ENCODE measurements around the gene ARFGAP2. TPM values are rescaled to one million over a fixed set of nuclear protein-coding genes. Genes with fewer than 3 reads are reported as not detected.

Gene ARFGAP2
- total and polyA plus RNA-seq, 2 of the 8 experiments (the other 6 are each of a cell fraction or from before 2014, with no cell fraction given), result 50.2 to 64.0 TPM

DNA sequence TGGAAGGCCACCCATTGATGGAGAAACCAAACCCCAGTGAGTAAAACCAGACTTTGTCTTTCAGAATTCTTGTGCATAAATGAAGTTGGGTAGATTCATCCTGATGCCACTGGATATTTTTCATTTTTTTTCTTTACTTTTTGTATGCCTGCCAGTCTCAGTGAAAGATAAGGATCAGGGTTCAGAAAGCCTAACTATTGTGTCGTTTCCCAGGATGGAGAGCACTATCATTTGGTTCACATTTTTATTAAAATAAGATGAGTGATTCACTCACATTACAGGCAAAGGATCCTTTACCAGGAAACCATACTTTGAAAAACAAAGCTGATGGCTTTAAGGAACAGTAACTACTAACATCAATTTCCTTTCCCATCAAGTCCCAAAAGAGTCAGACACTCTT is 52.0 kb downstream of the ARFGAP2 start:
- no peak overlapping the region for H2BK5ac ChIP-seq (ENCODE audit: low read depth, low read length)
- ChIA-PET CTCF (ENCODE audit: partially characterized antibody) (no interaction called here), POLR2A (ENCODE audit: partially characterized antibody) (interaction anchor here (0.6 kb wide), 1 partner anchor 581 kb away, joined by 3 read pairs; no protein-coding TSS in a partner anchor)

More for the DNA sequence above, 52.0 kb downstream of the ARFGAP2 start:
- H3K9ac ChIP-seq (replicated peaks in 1 of 4; ENCODE audit: extremely low read depth in 1 of 4, low read depth in 3 of 4, low read length in 3 of 4), result no peak overlapping the region
- H2BK12ac ChIP-seq (ENCODE audit: low read depth, low read length), result no peak overlapping the region
- H2BK120ac ChIP-seq (replicated peaks; ENCODE audit: low read depth, low read length), result no peak overlapping the region
- no peak overlapping the region for H3K4ac ChIP-seq (replicated peaks; ENCODE audit: insufficient read length, low read depth, low read length)
- no peak overlapping the region for H4K91ac ChIP-seq (replicated peaks; ENCODE audit: insufficient read length, low read length)
- no peaks in the 10 kb centered on the region for H3K36me3 ChIP-seq (ENCODE audit: control insufficient read depth in 2 of 4, insufficient read depth in 4 of 4, low read length in 3 of 4)
- H2AK5ac ChIP-seq (ENCODE audit: low read depth, low read length), result no peak overlapping the region
- FAIRE-seq (no peak), DNase-seq (ENCODE audit: low read depth in 1 of 2, low spot score in 2 of 2) (no peak)
- H3K23ac ChIP-seq (ENCODE audit: insufficient read length), result no peak overlapping the region
- no peak overlapping the region for H3K14ac ChIP-seq (ENCODE audit: insufficient read length)
- H3K27ac ChIP-seq (ENCODE audit: low read depth, low read length), result no peak overlapping the region
- no peak overlapping the region for H4K5ac ChIP-seq (ENCODE audit: insufficient read length, low read depth, low read length)
- no peaks in the 10 kb centered on the region for H3K79me2 ChIP-seq (ENCODE audit: control insufficient read depth in 1 of 2, insufficient read depth in 2 of 2, low read length in 2 of 2)
- H3K4me1 ChIP-seq (replicated peaks in 1 of 4; ENCODE audit: control insufficient read depth in 3 of 4, insufficient read depth in 4 of 4, low read length in 3 of 4), result peaks cover 0 to 7% (median 1%) of the 10 kb centered on the region in 4 experiments; a peak in 3 of 7 replicates
- TF ChIP-seq NANOG (IDR thresholded peaks at IDR 0.05; ENCODE audit: insufficient read depth, low read depth, low read length, poor library complexity, severe bottlenecking), result no peak
- TF ChIP-seq SRF (IDR thresholded peaks at IDR 0.05; ENCODE audit: low read depth, low read length), result no peak
- TF ChIP-seq SIRT6 (IDR thresholded peaks at IDR 0.05; ENCODE audit: low read length), result no peak
- TF ChIP-seq RAD21 (IDR thresholded peaks at IDR 0.05 in 1 of 2, conservative IDR thresholded peaks at IDR 0.05 in 1 of 2; ENCODE audit: low read depth in 2 of 2, low read length in 2 of 2), result no peak
- no peak for TF ChIP-seq GABPA (IDR thresholded peaks at IDR 0.05; ENCODE audit: borderline replicate concordance, insufficient read depth, low read length)
- H3K18ac ChIP-seq (ENCODE audit: extremely low read depth, low read length), result no peak overlapping the region
- H3K23me2 ChIP-seq (ENCODE audit: low read depth, low read length), result no peaks in the 10 kb centered on the region
- H3K27me3 ChIP-seq (replicated peaks in 1 of 4; ENCODE audit: control insufficient read depth in 3 of 4, extremely low read depth in 1 of 4, insufficient read depth in 3 of 4, low read length in 3 of 4), result no peaks in the 10 kb centered on the region
- no peak overlapping the region for H3K4me3 ChIP-seq (ENCODE audit: extremely low read depth in 1 of 4, insufficient read depth in 2 of 4, low read depth in 3 of 4, low read length in 4 of 4)
- H2BK15ac ChIP-seq (ENCODE audit: low read length), result no peak overlapping the region
- WGBS, 2 experiments (ENCODE audit: extremely low coverage in 1 of 2, insufficient coverage in 1 of 2, insufficient read length in 1 of 2, insufficient replicate concordance in 2 of 2, low coverage in 1 of 2, low lambda C conversion rate in 2 of 2, missing lambda C conversion rate in 1 of 2), result 93% methylated on average over 1 of the region's 1 CpG; no CpG with 5 or more reads in 1 of the 2 experiments
- H3K4me2 ChIP-seq (ENCODE audit: insufficient read depth in 1 of 2, low read depth in 2 of 2, low read length in 2 of 2), result no peak overlapping the region
- no peak overlapping the region for H4K8ac ChIP-seq (ENCODE audit: extremely low read depth, insufficient read depth, low read length)
- no peak overlapping the region for H2AFZ ChIP-seq (ENCODE audit: low read length)
- H3K56ac ChIP-seq (replicated peaks; ENCODE audit: insufficient read length, low read depth, low read length), result no peak overlapping the region
- H2BK20ac ChIP-seq (ENCODE audit: low read length), result no peak overlapping the region
- no peaks in the 10 kb centered on the region for H3K9me3 ChIP-seq (ENCODE audit: insufficient read depth in 2 of 2, low read depth in 1 of 2, low read length in 1 of 2)
- no peaks in the 10 kb centered on the region for H3K79me1 ChIP-seq (ENCODE audit: low read depth, low read length)
- no peaks in the 10 kb centered on the region for H4K20me1 ChIP-seq (replicated peaks in 1 of 2; ENCODE audit: control insufficient read depth in 1 of 2, insufficient read depth in 2 of 2, low read length in 2 of 2)
